Endodermal cell (in vitro differentiated cells): Measurements from ENCODE around the gene SH3PXD2B. TPM values are rescaled to one million over a fixed set of nuclear protein-coding genes. Genes with fewer than 3 reads are reported as not detected.

Experiments used
- DNase-seq: peaks from one replicate; pipeline ENCODE4 v3.0.0-alpha.2; 2017
- H3K27ac ChIP-seq: 2 replicates; pipeline ENCODE4 v1.5.1; 2013; ENCODE audit warnings: mild to moderate bottlenecking, low read depth, low read length, moderate library complexity
- H3K27me3 ChIP-seq: 2 replicates; pipeline ENCODE4 v1.6.1; 2013; ENCODE audit warnings: mild to moderate bottlenecking, low read length, moderate library complexity; ENCODE audit not compliant: insufficient read depth, control insufficient read depth, poor library complexity, severe bottlenecking
- H3K36me3 ChIP-seq: 2 replicates; pipeline ENCODE4 v1.7.0; 2013; ENCODE audit warnings: mild to moderate bottlenecking, low read length, moderate library complexity; ENCODE audit not compliant: control insufficient read depth, insufficient read depth
- H3K4me1 ChIP-seq: one replicate; pipeline ENCODE4 v1.7.0; 2013; ENCODE audit warnings: low read length; ENCODE audit not compliant: control insufficient read depth, insufficient read depth
- H3K4me3 ChIP-seq: 2 replicates; pipeline ENCODE4 v1.5.1; 2013; ENCODE audit warnings: mild to moderate bottlenecking, low read length, moderate library complexity
- H3K9ac ChIP-seq: 2 replicates; pipeline ENCODE4 v1.6.1; 2013; ENCODE audit warnings: mild to moderate bottlenecking, low read length, moderate library complexity; ENCODE audit not compliant: poor library complexity, severe bottlenecking; ENCODE audit errors: extremely low read depth
- H3K9me3 ChIP-seq: 2 replicates; pipeline ENCODE4 v1.6.1; 2013; ENCODE audit warnings: mild to moderate bottlenecking, low read length, moderate library complexity; ENCODE audit not compliant: control insufficient read depth
- H3K27ac Mint-ChIP-seq: 2 replicates; pipeline ENCODE4 v1.8.0; 2020; ENCODE audit warnings: mixed read lengths
- H3K27me3 Mint-ChIP-seq: 2 replicates; pipeline ENCODE4 v1.8.0; 2021; ENCODE audit warnings: mild to moderate bottlenecking, mixed read lengths; ENCODE audit not compliant: insufficient read depth
- H3K36me3 Mint-ChIP-seq: 2 replicates; pipeline ENCODE4 v1.8.0; 2020; ENCODE audit warnings: low read depth, mixed read lengths
- H3K4me1 Mint-ChIP-seq: 2 replicates; pipeline ENCODE4 v1.8.0; 2020; ENCODE audit warnings: mixed read lengths
- H3K4me3 Mint-ChIP-seq: 2 replicates; pipeline ENCODE4 v1.8.0; 2020; ENCODE audit warnings: mild to moderate bottlenecking, moderate library complexity, mixed read lengths
- H3K9me3 Mint-ChIP-seq: 2 replicates; pipeline ENCODE4 v1.8.0; 2020; ENCODE audit warnings: mild to moderate bottlenecking, mixed read lengths
- CTCF ChIP-seq: fragments of 200-600 bp; sonication (generic); conservative IDR thresholded peaks from 2 replicates; pipeline ENCODE4 v1.5.0; 2021; ENCODE audit warnings: antibody characterized with exemption, mild to moderate bottlenecking
- WGBS, 2 experiments: methylation state at CpG; one replicate each; pipeline versions ENCODE4 v1.1.5 to v1.1.7; 2013; ENCODE audit warnings: missing lambda C conversion rate in 2 of 2, mixed read lengths in 1 of 2; ENCODE audit not compliant: insufficient coverage in 1 of 2, insufficient read length in 1 of 2; 5-methylcytosine and 5-hydroxymethylcytosine counted together
- total RNA-seq, 2 donors: library from RNA; stranded (reverse); fragmentation: NEBNext Ultra II Directional in 1 of 2; extraction: Animal tissue kit (Norgen Biotek cat#: 25700) in 1 of 2; gene quantifications; 2 replicates in 1 of 2; 3 replicates in 1 of 2; pipeline ENCODE4 v1.2.1, GENCODE V29; 2021

Gene SH3PXD2B
- total RNA-seq, 2 donors from 2014 or later = 62.2 to 74.9 TPM

- H3K36me3 Mint-ChIP-seq = peaks cover 15% of the 10 kb centered on the region
These were observed 178.1 kb downstream of the SH3PXD2B start for GRCh38 chr5:172276214-172276613.

More at GRCh38 chr5:172276214-172276613, 178.1 kb downstream of the SH3PXD2B start:
- Mint-ChIP-seq H3K27ac (no peak overlapping the region), H3K9me3 (no peaks in the 10 kb centered on the region), H3K4me3 (no peak overlapping the region), H3K27me3 (no peaks in the 10 kb centered on the region), H3K4me1 (peaks cover 20% of the 10 kb centered on the region)
- DNase-seq = no peak
- Histone ChIP-seq H3K27me3 (no peaks in the 10 kb centered on the region), H3K9ac (no peak overlapping the region), H3K4me3 (no peak overlapping the region), H3K4me1 (no peaks in the 10 kb centered on the region), H3K9me3 (no peaks in the 10 kb centered on the region), H3K36me3 (peaks cover 18% of the 10 kb centered on the region), H3K27ac (no peak overlapping the region)
- TF ChIP-seq CTCF = no peak
- WGBS, 2 experiments = 95 to 100% methylated on average over 3 of the region's 3 CpGs

Other genes with a start within 250 kb of the SH3PXD2B start
- 10 to 100 TPM; 30.4 to 30.5 TPM for gene UBTD2, start 170.8 kb downstream of the SH3PXD2B start, total RNA-seq
- gene NEURL1B, start 186.7 kb upstream of the SH3PXD2B start, total RNA-seq = 1 to 10 TPM; 4.9 to 6.3 TPM